Measurements from ENCODE around the gene NQO2. TPM values are rescaled to one million over a fixed set of nuclear protein-coding genes. Genes with fewer than 3 reads are reported as not detected.

NQO2 gene
- total and polyA plus RNA-seq, 2 donors (not counting 1 experiment from before 2014, with no cell fraction given), result 6.2 to 21.5 TPM

DNA sequence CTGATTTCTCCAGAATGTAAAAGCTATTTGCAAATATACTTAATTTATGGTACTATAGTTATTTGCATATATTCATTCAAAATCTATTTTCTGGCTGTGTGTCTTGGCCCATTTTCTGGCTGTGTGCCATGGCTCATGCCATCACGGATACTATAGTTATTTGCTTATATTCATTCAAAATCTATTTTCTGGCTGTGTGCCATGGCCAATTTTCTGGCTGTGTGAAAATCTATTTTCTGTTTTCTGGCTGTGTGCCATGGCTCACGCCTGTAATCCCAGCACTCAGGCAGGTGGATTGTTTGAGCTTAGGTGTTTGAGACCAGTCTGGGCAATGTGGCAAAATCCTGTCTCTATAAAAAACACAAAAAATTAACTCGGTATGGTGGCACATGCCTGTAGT, 39.7 kb downstream of the NQO2 start:
- ATAC-seq (ENCODE audit: low read depth) (no peak), DNase-seq (no peak)
- no peak overlapping the region for H3K4me3 ChIP-seq (ENCODE audit: control extremely low read depth in 1 of 5, extremely low read depth in 1 of 5, insufficient read depth in 1 of 5, low read depth in 2 of 5, low read length in 4 of 5)
- H3K9me3 Mint-ChIP-seq (ENCODE audit: insufficient read depth), result no peaks in the 10 kb centered on the region
- no peak overlapping the region for H3K27ac ChIP-seq (ENCODE audit: low read length in 2 of 2)
- H3K36me3 ChIP-seq (replicated peaks in 1 of 2; ENCODE audit: control extremely low read depth in 1 of 2, control insufficient read depth in 1 of 2, extremely low read depth in 1 of 2, insufficient read depth in 2 of 2, low read length in 1 of 2), result no peaks in the 10 kb centered on the region
- ChIA-PET POLR2A (interaction anchor here (0.7 kb wide), 1 partner anchor 37 kb away, joined by 3 read pairs; no protein-coding TSS in a partner anchor), CTCF (interaction anchor here (0.8 to 1.7 kb wide), 3 partner anchors 12 to 38 kb away, joined by 3 to 4 read pairs (median 4); no protein-coding TSS in a partner anchor)
- no peaks in the 10 kb centered on the region for H3K4me1 ChIP-seq (ENCODE audit: control insufficient read depth in 2 of 2, insufficient read depth in 2 of 2, low read length in 2 of 2)
- TF ChIP-seq EZH2 (IDR thresholded peaks at IDR 0.05; ENCODE audit: borderline replicate concordance, insufficient read depth, low read depth, low read length, poor library complexity, severe bottlenecking), result no peak
- TF ChIP-seq, protein P1, sequence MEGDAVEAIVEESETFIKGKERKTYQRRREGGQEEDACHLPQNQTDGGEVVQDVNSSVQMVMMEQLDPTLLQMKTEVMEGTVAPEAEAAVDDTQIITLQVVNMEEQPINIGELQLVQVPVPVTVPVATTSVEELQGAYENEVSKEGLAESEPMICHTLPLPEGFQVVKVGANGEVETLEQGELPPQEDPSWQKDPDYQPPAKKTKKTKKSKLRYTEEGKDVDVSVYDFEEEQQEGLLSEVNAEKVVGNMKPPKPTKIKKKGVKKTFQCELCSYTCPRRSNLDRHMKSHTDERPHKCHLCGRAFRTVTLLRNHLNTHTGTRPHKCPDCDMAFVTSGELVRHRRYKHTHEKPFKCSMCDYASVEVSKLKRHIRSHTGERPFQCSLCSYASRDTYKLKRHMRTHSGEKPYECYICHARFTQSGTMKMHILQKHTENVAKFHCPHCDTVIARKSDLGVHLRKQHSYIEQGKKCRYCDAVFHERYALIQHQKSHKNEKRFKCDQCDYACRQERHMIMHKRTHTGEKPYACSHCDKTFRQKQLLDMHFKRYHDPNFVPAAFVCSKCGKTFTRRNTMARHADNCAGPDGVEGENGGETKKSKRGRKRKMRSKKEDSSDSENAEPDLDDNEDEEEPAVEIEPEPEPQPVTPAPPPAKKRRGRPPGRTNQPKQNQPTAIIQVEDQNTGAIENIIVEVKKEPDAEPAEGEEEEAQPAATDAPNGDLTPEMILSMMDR (IDR thresholded peaks at IDR 0.05), result no peak
- H3K9me3 ChIP-seq (ENCODE audit: control extremely low read depth in 1 of 3, control insufficient read depth in 2 of 3, insufficient read depth in 1 of 3, low read length in 2 of 3), result no peaks in the 10 kb centered on the region
- H3K27ac Mint-ChIP-seq, result no peak overlapping the region
- H3K4me3 Mint-ChIP-seq, result no peak overlapping the region
- H3K27me3 Mint-ChIP-seq, result peaks cover 9% of the 10 kb centered on the region
- no peaks in the 10 kb centered on the region for H4K20me1 ChIP-seq (ENCODE audit: control insufficient read depth, insufficient read depth, low read length, poor library complexity, severe bottlenecking)
- intact Hi-C loops (cut with micrococcal nuclease), result no loop called here
- H2AFZ ChIP-seq (ENCODE audit: insufficient read depth, low read depth, low read length, poor library complexity, severe bottlenecking), result no peak overlapping the region
- WGBS (ENCODE audit: insufficient coverage), result 100% methylated on average over 1 of the region's 3 CpGs
- H3K79me2 ChIP-seq (ENCODE audit: control insufficient read depth, insufficient read depth, low read length), result no peaks in the 10 kb centered on the region
- no peak overlapping the region for H3K9ac ChIP-seq (ENCODE audit: low read length)
- H3K27me3 ChIP-seq (replicated peaks in 1 of 4; ENCODE audit: control extremely low read depth in 1 of 4, control insufficient read depth in 3 of 4, insufficient read depth in 4 of 4, low read length in 3 of 4), result no peaks in the 10 kb centered on the region
- no peak overlapping the region for H3K4me2 ChIP-seq (replicated peaks; ENCODE audit: low read depth, low read length, poor library complexity, severe bottlenecking)
- no peaks in the 10 kb centered on the region for H3K4me1 Mint-ChIP-seq

DNA sequence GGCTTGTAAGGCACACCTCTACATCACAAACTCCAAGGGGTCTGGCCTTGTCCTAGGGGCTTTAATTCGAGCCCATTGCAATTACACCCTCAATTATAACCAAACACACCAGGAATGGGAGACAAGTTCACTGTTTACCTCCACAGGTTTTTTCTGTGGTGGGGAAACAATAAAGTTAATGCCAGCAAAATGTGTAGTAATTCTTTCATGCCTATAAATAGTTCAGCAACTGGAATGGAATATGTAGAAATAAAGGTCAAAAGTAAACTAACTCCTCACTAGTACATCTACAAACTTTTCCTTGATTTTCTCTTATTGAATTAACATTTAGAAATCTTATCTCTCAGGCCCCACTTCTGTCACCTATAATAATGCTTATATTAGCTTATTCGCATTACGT, 41.5 kb downstream of the NQO2 start:
- no peaks in the 10 kb centered on the region for H3K9me3 Mint-ChIP-seq (ENCODE audit: insufficient read depth)
- H2AFZ ChIP-seq (ENCODE audit: insufficient read depth, low read depth, low read length, poor library complexity, severe bottlenecking), result no peak overlapping the region
- H3K36me3 ChIP-seq (replicated peaks in 1 of 2; ENCODE audit: control extremely low read depth in 1 of 2, control insufficient read depth in 1 of 2, extremely low read depth in 1 of 2, insufficient read depth in 2 of 2, low read length in 1 of 2), result no peaks in the 10 kb centered on the region
- no peak overlapping the region for H3K4me2 ChIP-seq (replicated peaks; ENCODE audit: low read depth, low read length, poor library complexity, severe bottlenecking)
- H3K27ac ChIP-seq (ENCODE audit: low read length in 2 of 2), result no peak overlapping the region
- H3K4me1 Mint-ChIP-seq, result no peaks in the 10 kb centered on the region
- no peak overlapping the region for H3K4me3 Mint-ChIP-seq
- no peak for DNase-seq
- ATAC-seq (ENCODE audit: low read depth), result no peak
- H3K9ac ChIP-seq (ENCODE audit: low read length), result no peak overlapping the region
- no peaks in the 10 kb centered on the region for H3K4me1 ChIP-seq (ENCODE audit: control insufficient read depth in 2 of 2, insufficient read depth in 2 of 2, low read length in 2 of 2)
- no peak overlapping the region for H3K27ac Mint-ChIP-seq
- ChIA-PET POLR2A (no interaction called here), CTCF (no interaction called here)
- no peaks in the 10 kb centered on the region for H3K79me2 ChIP-seq (ENCODE audit: control insufficient read depth, insufficient read depth, low read length)
- no peaks in the 10 kb centered on the region for H3K27me3 ChIP-seq (replicated peaks in 1 of 4; ENCODE audit: control extremely low read depth in 1 of 4, control insufficient read depth in 3 of 4, insufficient read depth in 4 of 4, low read length in 3 of 4)
- TF ChIP-seq, protein P1 (IDR thresholded peaks at IDR 0.05), result no peak
- no peak for TF ChIP-seq EZH2 (IDR thresholded peaks at IDR 0.05; ENCODE audit: borderline replicate concordance, insufficient read depth, low read depth, low read length, poor library complexity, severe bottlenecking)
- H3K27me3 Mint-ChIP-seq, result peaks cover 7% of the 10 kb centered on the region
- no peaks in the 10 kb centered on the region for H3K9me3 ChIP-seq (ENCODE audit: control extremely low read depth in 1 of 3, control insufficient read depth in 2 of 3, insufficient read depth in 1 of 3, low read length in 2 of 3)
- intact Hi-C loops (cut with micrococcal nuclease), result no loop called here
- no CpG with 5 or more reads among the region's 3 CpGs for WGBS (ENCODE audit: insufficient coverage)
- H3K4me3 ChIP-seq (ENCODE audit: control extremely low read depth in 1 of 5, extremely low read depth in 1 of 5, insufficient read depth in 1 of 5, low read depth in 2 of 5, low read length in 4 of 5), result no peak overlapping the region
- H4K20me1 ChIP-seq (ENCODE audit: control insufficient read depth, insufficient read depth, low read length, poor library complexity, severe bottlenecking), result no peaks in the 10 kb centered on the region
